Type B pancreatic cell (in vitro differentiated cells): ENCODE results near the gene MSRB1. TPM values are rescaled to one million over a fixed set of nuclear protein-coding genes. Genes with fewer than 3 reads are reported as not detected.
A peak's percentile ranks its signal among the peaks of the same experiment; 100 is the strongest.

Experiments
- DNase-seq: peaks from one replicate; pipeline ENCODE4 v3.0.0; 2021; ENCODE audit warnings: mixed read lengths; ENCODE audit not compliant: unreplicated experiment; ENCODE audit errors: extremely low spot score
- H3K27ac Mint-ChIP-seq: 2 replicates; pipeline ENCODE4 v1.8.0; 2021; ENCODE audit warnings: mild to moderate bottlenecking, mixed read lengths
- H3K27me3 Mint-ChIP-seq: 2 replicates; pipeline ENCODE4 v1.8.0; 2021; ENCODE audit warnings: mixed read lengths
- H3K36me3 Mint-ChIP-seq: 2 replicates; pipeline ENCODE4 v1.8.0; 2021; ENCODE audit warnings: mixed read lengths
- H3K4me1 Mint-ChIP-seq: one replicate; pipeline ENCODE4 v1.8.0; 2021; ENCODE audit warnings: mixed read lengths; ENCODE audit not compliant: unreplicated experiment
- H3K4me3 Mint-ChIP-seq: 2 replicates; pipeline ENCODE4 v1.8.0; 2021; ENCODE audit warnings: mild to moderate bottlenecking, mixed read lengths
- H3K9me3 Mint-ChIP-seq: 2 replicates; pipeline ENCODE4 v1.8.0; 2021; ENCODE audit warnings: mixed read lengths
- CTCF ChIP-seq: fragments of 200-600 bp; sonication (generic); conservative IDR thresholded peaks from 2 replicates; pipeline ENCODE4 v1.5.0; 2021; ENCODE audit warnings: antibody characterized with exemption, mild to moderate bottlenecking
- total RNA-seq: library from RNA; stranded (reverse); gene quantifications from 2 replicates; pipeline ENCODE4 v1.2.1, GENCODE V29; 2021; ENCODE audit warnings: low replicate concordance

The MSRB1 gene
- total RNA-seq, 1 donor from 2014 or later = 34.8 TPM

GRCh38 chr16:1906055-1906845 is 36.7 kb downstream of the MSRB1 start:
- no peak for TF ChIP-seq CTCF
- Mint-ChIP-seq H3K27ac (peak overlapping the region; percentile 51), H3K9me3 (no peaks in the 10 kb centered on the region), H3K4me3 (no peak overlapping the region), H3K27me3 (peaks cover 6% of the 10 kb centered on the region), H3K4me1 (peaks cover 14% of the 10 kb centered on the region), H3K36me3 (no peaks in the 10 kb centered on the region)
- no peak for DNase-seq

GRCh38 chr16:1903845-1904840 is 38.9 kb downstream of the MSRB1 start:
- Mint-ChIP-seq H3K4me1 (peaks cover 14% of the 10 kb centered on the region), H3K4me3 (no peak overlapping the region), H3K27me3 (peaks cover 6% of the 10 kb centered on the region), H3K9me3 (no peaks in the 10 kb centered on the region), H3K36me3 (no peaks in the 10 kb centered on the region), H3K27ac (no peak overlapping the region)
- no peak for TF ChIP-seq CTCF
- DNase-seq = no peak

- Mint-ChIP-seq H3K9me3 (no peaks in the 10 kb centered on the region), H3K4me1 (peaks cover 7% of the 10 kb centered on the region), H3K27me3 (peaks cover 9% of the 10 kb centered on the region), H3K27ac (no peak overlapping the region), H3K36me3 (no peaks in the 10 kb centered on the region), H3K4me3 (no peak overlapping the region)
- DNase-seq = no peak
- TF ChIP-seq CTCF = no peak
These were observed 39.8 kb downstream of the MSRB1 start for GRCh38 chr16:1903220-1903574.

GRCh38 chr16:1902547-1903219 is 40.3 kb downstream of the MSRB1 start:
- no peak for DNase-seq
- TF ChIP-seq CTCF = no peak
- H3K27me3 Mint-ChIP-seq = peaks cover 9% of the 10 kb centered on the region
- H3K4me3 Mint-ChIP-seq = no peak overlapping the region
- H3K27ac Mint-ChIP-seq = no peak overlapping the region
- peaks cover 7% of the 10 kb centered on the region for H3K4me1 Mint-ChIP-seq
- H3K9me3 Mint-ChIP-seq = no peaks in the 10 kb centered on the region
- no peaks in the 10 kb centered on the region for H3K36me3 Mint-ChIP-seq

- no peak for TF ChIP-seq CTCF
- DNase-seq = no peak
- H3K36me3 Mint-ChIP-seq = no peaks in the 10 kb centered on the region
- H3K27ac Mint-ChIP-seq = peak overlapping the region; percentile 51
- peaks cover 21% of the 10 kb centered on the region for H3K27me3 Mint-ChIP-seq
- H3K9me3 Mint-ChIP-seq = no peaks in the 10 kb centered on the region
- H3K4me1 Mint-ChIP-seq = peaks cover 4% of the 10 kb centered on the region
- H3K4me3 Mint-ChIP-seq = no peak overlapping the region
These were observed 42.6 kb downstream of the MSRB1 start for GRCh38 chr16:1900452-1900774.
